Hematopoietic multipotent progenitor cell (in vitro differentiated cells): ENCODE results near the gene GIT2. TPM values are rescaled to one million over a fixed set of nuclear protein-coding genes. Genes with fewer than 3 reads are reported as not detected.
"Not testable (repeated sequence)": the region's sequence is repeated elsewhere in the genome, so short reads cannot be mapped to it uniquely, and the experiment has no call there.

Experiments used
- DNase-seq, 3 donors: peaks; one replicate each; pipeline ENCODE4 v3.0.0-alpha.2; 2011 to 2015; ENCODE audit warnings: low read depth in 2 of 3, low spot score in 2 of 3
- total RNA-seq: library from RNA; depleted of rRNA; stranded (reverse); fragments of >200 nt; gene quantifications from one replicate; pipeline ENCODE4 v1.2.3, GENCODE V29; 2012

GIT2 gene
- total RNA-seq, 1 donor, result 88.3 TPM

DNA sequence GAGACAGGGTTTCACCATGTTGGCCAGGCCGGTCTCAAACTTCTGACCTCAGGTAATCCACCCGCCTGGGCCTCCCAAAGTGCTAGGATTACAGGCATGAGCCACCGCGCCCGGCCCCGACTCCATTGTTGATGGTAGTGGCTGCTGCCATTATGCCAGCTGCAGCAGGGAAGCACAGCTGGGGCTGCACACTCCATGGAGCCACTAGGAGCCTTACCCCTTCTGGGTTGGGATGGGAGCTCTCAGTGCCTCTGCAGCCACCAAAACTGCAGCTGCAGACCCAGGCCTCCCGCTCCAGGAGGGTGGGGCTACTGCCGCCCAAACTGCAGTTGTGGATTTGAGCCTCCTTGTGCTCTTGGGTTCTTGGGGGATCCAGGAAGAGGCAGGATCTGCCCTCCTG, 70.2 kb downstream of the GIT2 start:
- no peak for DNase-seq

DNA sequence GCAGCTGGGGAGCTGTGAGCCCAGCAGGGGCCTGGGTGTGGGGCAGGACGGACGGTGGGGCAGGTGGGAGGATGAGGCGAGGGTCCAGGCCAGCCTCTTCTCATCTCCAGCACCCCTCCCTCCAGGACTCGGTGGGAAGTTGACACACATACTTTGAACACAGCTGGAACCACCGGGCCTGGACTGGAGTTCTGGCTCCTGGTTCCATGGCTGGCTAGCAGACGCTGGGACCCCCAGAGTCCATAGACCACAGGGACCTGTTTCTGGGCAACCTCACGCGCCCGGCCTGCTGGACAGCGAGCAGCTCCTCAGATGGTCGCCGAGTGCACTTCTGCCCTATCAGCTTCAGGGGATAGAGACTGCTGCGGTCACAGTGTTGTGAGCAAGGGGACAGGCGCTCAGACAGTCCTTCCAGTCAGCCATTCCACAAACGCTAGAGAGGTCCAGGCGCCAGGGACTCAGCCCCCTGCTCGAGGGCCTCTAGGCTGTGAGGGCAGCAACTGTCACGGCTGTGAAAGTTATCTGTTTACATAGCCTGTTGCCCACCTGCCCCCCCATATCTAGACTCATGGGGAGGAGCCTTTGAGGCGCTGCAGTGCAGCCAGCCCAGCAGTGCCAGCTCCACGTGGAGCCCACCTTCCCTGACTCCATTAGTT, 70.9 kb downstream of the GIT2 start:
- no peak for DNase-seq

DNA sequence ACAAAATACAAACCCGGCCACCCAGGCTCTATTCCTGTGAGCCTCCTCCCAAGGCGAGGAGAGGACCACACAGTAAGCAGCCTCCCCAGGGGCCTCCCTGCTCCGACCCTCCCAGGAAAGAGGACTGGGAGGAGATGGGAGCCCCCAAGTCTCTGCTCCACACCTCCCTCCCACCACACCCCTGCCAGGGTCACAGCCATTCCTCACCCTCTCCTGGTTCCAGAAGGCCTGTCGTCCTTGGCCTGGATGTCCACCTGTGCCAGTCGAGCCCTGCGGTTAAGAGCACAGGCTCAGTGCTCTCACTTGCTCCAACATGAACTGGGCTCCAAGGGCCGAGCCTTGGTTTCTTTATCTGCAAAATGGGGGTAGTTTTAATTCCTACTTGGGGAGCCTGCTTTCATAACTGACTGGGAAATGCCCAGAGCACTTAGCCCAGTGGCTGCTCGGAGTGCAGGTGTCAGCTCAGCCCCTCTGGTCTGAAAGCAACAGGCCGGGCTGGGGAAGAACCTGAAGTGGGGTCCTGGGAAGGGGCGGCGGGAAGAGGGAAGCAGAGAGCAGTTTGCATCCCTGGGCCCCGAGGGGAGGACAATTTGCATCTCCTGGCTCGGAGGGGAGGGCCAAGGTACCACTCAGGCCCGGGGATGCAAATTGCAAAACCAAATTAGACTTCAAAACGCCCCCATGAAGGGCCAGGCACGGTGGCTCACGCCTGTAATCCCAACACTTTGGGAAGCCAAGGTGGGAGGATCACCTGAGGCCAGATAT, 72.5 kb downstream of the GIT2 start:
- DNase-seq, result no peak

DNA sequence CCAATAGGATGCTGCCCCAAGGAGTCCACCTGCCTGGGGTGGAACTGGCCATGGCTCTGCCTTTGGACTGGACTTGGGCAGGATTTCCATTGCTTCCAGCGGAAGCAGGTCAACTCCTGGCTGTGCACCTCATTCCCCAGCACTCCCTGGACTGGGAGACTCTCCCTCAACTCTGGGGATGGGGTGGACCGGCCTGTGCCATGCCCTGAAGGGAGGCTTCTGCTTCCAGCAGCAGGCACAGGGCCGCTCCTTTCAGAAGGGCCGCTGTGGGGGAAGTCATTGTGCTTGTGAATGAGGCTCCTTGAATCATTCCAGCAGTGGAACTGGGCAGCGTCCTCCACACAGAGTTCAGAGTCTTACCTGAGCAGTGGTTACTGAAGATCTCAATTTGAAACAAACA, 73.1 kb downstream of the GIT2 start:
- no peak for DNase-seq

DNA sequence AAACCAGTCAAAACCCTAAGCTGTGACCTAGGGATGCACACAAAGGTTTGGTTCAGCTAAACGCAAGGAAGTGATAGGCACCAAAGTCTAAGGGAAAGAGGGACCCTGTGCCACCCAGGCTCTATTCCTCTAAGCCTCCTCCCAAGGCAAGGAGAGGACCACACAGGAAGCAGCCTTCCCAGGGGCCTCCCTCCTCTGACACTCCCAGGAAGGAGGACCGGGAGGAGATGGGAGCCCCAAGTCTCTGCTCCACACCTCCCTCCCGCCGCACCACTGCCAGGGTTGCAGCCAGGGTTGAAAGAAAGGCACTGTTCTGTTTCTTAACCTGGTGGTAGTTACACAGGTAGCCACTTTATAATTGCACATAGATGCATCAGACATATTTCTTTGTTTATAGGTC, 74.2 kb downstream of the GIT2 start:
- no peak for DNase-seq

DNA sequence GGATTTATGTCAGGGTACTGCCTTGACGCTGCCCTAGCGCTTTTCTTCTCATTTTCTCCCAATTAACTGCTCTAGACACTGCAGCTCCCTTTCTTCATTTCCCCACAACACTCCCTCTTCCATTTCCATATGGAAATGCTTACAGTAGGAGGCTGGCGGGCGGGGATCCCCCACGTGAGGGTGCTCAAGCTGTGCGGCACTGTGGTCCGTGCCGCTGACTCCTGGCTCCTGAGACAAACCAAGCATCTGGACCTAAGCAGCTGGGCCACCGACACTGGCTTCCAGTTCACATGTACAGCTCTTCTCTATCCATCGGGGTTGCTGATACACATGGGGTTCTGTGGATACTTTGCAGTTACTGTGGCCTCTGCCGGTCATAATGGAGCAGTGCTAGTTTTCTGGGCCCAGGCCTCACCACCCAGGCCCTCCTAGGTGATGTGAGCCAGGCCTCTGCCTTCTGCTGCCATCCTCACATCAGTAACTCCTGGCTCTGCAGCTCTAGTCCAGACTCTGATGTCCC, 75.8 kb downstream of the GIT2 start:
- DNase-seq, result no peak

DNA sequence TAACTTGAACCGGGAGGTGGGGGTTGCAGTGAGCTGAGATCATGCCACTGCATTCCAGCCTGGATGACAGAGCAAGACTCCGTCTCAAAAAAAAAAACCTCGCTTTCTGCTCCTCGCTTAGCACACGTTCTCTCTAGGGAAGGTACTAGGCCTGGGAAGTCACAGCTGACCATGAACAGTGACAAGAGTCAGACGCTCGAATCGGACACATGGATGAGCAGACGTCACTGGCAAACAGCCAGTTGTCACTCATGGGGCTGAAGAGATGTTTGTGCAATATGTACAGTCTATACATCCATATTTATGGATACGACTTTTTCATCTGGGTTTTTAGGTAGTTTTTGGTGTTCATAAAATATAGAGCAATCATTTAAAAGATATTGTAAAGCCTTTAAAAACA, 76.7 kb downstream of the GIT2 start:
- no peak for DNase-seq

DNA sequence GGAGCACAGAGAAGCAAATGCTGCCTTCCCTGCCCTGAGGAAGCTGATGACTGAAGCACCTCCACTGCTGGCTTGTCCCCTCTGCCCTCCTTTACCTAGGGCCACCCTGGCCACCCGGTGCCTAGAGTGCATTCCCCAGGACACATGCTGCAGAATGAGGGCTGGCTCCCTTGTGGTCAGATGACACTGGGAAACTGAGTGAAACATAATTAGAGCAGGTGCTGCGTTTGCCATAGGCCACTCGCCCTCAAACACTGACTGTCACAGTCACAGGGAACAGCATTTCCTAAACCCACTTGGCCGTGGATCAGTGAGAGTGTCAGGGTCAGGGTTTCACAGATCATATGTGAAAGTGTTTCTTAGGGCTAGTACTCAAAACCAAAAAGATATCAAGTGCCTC, 80.1 kb downstream of the GIT2 start:
- no peak for DNase-seq

DNA sequence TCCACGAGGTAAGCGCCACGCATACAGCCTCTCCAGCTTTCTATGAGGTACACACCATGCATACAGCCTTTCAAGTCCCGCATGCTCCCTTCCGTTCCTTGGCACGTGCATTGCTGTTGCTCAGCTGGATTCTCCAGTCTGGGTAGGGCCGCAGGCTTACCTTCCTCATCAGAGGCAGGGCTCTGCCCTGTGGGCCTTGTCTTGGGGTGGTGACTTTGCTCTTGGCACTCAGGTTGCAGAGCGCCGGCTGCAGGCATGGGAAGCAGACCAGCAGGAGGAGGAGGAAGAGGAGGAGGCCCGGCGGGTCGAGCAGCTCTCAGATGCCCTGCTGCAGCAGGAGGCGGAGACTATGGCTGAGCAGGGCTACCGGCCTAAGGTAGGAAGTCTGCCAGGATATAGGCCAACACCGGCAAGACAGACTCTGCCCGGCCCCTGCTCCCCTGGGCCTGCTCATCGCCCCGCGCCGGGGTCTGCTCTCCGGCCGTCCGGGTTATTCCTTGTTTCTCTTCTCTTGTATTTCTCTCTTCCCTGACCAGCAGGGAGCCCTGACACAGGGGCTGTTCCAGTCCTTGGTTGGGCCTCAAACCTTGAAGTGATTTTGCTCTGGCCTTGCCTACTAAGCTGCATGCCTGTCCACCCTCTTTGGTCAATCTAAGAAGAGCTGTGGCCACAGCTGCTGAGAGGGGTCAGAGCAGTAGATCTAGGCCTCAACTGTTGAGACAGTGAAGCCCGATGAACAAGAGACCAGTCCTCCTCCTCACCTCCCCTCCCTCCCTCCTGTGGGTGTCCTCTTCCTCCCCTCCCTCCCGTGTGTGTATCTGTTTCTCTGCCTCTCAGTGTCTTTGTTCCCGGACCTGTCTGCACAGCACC, 80.8 kb downstream of the GIT2 start:
- no peak for DNase-seq

DNA sequence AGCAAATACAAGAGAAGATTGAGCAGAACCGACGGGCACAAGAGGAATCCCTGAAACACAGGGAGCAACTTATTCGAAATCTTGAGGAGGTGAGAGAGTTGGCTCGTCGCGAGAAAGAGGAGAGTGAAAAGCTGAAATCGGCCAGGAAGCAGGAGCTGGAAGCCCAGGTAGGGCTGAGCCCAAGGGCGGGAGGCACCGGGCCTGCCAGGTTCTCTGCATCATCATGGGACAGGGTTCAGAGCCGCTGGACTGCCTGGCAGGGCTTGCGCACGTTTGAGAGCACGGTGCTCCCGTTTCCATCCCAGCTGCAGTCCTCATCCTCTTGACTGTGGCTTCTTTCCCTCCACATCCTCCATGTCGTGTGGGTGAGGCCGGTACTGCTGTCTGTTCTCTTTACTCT, 81.7 kb downstream of the GIT2 start:
- DNase-seq, result no peak

DNA sequence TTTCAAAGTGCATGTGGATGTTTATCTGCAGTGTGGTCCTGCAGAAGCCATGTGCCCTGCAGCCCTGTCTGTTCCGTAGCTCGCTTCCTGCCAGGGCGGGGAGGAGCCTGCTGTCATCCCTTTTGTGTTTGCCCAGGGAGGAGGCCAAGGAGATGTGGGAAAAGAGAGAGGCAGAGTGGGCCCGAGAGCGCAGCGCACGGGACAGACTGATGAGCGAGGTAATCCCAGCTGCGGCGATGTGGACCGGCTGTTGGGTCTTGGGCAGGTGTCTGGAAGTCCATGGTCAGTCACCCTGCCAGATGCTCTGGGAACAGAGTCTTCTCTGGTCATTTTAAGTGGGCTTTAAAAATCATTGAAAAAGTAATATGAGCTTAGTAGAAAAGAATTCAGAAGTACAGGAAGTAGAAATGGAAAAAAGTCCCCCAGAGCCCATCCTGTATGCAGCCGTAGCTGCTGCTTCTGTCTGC, 83.3 kb downstream of the GIT2 start:
- DNase-seq, result no peak

DNA sequence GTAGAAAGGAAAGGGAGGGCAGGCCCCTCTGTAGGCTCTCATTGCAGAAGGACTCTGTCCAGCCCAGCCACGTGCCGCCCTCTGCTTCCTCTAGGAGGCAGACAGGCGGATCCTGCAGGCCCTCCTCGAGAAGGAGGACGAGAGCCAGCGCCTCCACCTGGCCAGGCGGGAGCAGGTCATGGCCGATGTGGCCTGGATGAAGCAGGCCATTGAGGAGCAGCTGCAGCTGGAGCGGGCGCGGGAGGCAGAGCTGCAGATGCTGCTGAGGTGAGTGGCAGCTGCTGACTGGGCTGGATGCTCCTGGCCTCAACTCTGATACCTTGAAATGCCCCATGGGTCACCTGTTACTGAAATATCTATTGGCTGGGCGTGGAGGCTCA, 85.2 kb downstream of the GIT2 start:
- peak in 2 of 3 donors; percentile 25 to 33 for DNase-seq

DNA sequence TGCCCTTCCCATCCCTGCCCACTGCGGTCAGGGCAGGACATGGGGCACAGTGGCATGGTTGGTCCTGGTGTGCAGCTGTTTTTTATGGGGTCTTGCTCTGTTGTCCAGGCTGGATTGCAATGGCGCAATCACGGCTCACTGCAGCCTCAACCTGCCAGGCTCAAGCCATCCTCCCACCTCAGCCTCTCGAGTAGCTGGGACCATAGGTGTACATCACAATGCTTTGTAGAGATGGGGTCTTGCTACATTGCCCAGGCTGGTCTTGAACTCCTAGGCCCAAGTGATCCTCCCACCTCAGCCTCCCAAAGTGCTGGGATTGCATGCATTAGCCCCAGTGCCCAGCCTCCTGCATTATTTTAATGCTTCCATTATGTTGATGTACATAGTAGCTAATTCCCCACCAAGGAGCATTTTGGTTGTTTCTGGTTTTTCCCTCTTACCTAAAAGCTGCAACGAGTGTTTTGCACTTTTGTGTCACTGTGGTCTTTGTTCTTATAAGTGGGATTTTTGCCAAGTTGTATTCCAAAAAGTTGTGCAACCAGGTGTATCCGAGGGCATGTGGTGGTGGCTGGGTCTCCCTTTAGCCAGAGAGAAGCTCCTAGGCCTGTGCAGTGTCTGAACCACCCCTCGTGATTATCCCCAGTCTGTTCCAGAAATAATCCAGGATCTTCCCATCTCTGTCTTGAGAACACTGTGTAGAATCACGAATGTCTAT, 85.8 kb downstream of the GIT2 start:
- DNase-seq, result no peak

DNA sequence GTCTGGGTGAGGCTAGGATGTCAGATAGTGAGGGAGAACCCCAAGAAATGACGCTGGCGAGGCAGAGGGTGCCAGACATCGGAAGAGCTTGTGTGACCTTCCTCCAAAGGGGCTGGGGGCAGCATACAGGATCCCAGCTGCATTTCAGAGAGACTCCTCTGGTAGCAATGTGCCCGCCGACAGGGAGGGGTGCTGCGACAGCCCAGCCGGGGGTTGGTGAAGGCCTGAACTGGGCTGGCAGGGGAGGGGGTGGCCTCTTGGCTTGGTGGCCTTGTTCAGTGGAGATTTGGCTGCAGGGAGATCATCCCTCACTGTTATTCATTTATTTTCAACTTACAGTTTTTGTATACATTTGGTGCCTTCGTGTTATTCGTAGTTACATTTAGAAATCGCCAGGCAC, 90.9 kb downstream of the GIT2 start:
- no peak for DNase-seq

DNA sequence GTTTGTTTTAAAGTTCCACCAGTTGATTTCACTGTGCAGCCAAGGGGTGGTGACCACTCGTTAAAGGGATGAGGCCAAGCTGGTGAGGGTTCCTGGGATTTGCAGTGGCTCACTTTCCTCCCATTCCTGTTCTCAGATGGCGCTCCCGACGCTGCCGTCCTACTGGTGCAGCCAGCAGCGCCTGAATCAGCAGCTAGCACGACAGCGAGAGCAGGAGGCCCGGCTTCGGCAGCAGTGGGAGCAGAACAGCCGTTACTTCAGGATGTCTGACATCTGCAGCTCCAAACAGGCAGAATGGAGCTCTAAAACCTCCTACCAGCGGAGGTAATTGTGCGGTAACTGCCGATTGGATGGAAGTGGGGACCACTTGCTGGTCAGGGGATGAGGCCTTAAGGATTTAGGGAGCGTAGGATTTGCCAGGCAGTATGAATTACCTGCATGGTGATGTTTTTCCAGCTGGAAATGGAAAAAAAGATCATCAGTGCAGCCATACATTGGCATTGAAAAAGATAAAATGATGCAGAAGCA, 93.2 kb downstream of the GIT2 start:
- DNase-seq, result no peak

DNA sequence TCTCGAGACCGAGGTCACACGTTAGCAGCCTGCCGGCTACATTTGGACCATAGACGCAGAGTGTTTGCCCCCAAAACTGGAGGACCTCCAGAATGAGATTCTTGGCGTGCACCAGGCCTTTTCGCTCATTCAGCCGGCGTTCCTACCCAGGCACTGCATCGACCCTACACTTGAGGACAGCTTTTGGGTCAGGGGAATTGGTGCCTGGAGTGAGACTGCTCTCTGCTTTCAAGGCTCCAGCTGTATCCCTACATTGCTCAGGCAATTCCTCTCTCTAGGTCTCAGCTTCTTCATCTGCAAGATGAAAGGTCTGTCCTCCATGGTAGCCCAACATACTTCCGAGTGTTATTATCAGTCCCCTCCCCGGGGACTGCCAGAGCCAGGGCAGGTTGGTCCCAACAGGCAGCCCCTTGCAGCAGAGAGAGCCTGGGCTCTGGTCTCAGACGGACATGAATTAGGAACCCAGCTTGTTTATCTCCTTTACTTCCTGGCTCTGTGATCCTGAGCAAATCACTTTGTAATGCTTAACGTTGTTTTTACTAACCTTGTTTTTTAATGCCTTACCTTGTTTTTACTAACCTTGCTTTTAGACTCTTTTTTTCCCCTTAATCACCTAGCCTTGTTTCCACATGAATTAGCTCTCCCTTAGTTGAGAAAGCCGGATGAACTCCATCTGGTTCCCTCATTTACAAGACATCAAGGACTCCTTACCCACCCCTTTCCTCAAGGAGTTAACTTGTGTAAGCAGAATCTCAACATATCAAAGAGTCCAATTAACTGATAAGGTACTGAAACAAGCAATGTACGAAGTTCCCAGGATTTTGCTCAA, 95.2 kb downstream of the GIT2 start:
- no peak for DNase-seq

DNA sequence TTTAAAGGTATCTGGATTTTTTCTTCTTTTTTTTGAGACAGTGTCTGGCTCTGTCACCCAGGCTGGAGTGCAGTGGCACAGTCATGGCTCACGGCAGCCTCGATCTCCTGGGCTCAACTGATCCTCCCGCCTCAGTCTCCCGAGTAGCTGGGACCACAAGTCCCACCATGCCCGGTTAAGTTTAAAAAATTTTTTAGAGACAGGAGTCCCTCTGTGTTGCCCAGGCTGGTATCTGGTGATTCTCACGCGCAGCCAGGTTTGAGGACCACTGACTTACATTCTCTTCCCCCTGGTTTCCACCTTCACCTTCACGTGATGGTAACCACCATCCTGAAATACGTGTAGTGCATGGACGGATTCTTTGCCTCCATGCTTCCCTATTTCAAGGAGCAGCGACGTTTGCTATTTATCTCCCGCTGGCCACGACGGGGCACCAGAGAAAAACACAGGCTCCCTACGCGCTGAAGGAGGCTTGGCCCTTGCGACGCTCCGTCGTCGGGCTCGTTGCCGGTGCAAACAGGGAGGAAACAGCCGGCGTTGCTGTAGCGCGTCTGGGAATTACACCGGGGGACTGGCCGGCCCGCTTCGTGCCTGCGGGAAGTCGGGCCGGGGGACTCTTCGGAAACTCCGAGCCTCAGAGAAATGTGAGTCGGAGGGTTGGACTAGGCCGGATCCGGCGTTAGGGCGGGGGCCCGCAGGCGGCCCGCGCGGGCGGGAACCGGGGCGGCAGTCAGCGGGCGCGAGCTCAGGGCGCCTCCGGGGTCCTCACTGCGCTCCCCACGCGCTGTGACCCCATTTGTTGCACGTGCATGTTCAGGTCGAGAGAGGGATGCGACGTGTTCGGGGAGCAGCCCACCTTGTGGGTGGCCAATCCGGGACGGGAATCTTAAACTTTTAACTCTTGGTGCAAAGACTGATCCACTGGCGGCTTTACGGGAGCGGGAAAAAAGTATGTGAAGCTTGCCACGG, 96.1 kb downstream of the GIT2 start, which contains the start of gene TCHP:
TSS of gene TCHP (plus strand) at position 492 of the 969 bp plus-strand sequence. CDS start 2,753 bp downstream, outside the sequence.
- peak; percentile 71 to 94 (median 91) for DNase-seq

DNA sequence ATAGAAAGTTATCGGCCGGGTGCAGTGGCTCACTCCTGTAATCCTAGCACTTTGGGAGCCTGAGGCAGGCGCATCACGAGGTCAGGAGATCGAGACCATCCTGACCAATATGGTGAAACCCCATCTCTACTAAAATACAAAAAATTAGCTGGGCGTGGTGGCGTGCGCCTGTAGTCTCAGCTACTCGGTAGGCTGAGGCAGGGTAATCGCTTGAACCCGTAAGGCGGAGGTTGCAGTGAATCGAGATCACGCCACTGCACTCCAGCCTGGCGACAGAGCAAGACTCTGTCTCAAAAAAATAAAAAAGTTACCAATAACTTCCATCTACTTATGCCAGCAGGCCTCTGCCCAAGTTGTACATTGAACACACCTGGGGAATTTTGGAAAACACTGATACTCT, 96.8 kb downstream of the GIT2 start:
- not testable (repeated sequence) for DNase-seq
